HCT116 (cell line): Measurements from ENCODE around the gene MTHFD1L. TPM values are rescaled to one million over a fixed set of nuclear protein-coding genes. Genes with fewer than 3 reads are reported as not detected.

Source experiments
- ATAC-seq: fragments of 200-7000 bp; cut with Tn5 transposase; 2 replicates; pipeline ENCODE4 v1.9.1; 2020; ENCODE audit warnings: mild to moderate bottlenecking, moderate library complexity
- BruUV-seq: library from RNA; stranded (reverse); fragments of 400-500 nt; replicated peaks from 2 replicates; lab custom pipeline; 2021; lab: Mats Ljungman, UMichigan
- CTCF ChIA-PET: fragments of 300-600 bp; sonication (Branson Sonifier 250); formaldehyde crosslinking; loops from one replicate; lab custom pipeline; 2021; ENCODE audit warnings: antibody characterized with exemption; lab: Charles Lee
- POLR2A ChIA-PET: fragments of 300-600, 350-600 bp; sonication (Branson Sonifier 250); formaldehyde crosslinking; loops from one replicate; lab custom pipeline; 2021; ENCODE audit warnings: antibody characterized with exemption; lab: Charles Lee
- RAD21 ChIA-PET, 2 experiments: fragments of 300-600 bp; sonication (Branson Sonifier 250); formaldehyde crosslinking; loops; one replicate each; lab custom pipeline; 2023; ENCODE audit warnings: low total read pairs in 2 of 2; ENCODE audit not compliant: uncharacterized antibody in 2 of 2, unreplicated experiment in 2 of 2, low non-redundant PET in 1 of 2; lab: Charles Lee
- DNase-seq: peaks from one replicate; pipeline ENCODE4 v3.0.0-alpha.2; 2010; ENCODE audit warnings: low read depth, low spot score
- H2AFZ ChIP-seq: fragments of 200-600 bp; shearing (Covaris generic), sonication (generic); 2 replicates; pipeline ENCODE4 v1.6.1; 2017; ENCODE audit warnings: low read depth, mixed run types, mixed read lengths, antibody characterized with exemption, low read length; ENCODE audit not compliant: poor library complexity, severe bottlenecking
- H3K27ac ChIP-seq: 2 replicates; pipeline ENCODE4 v1.5.1; 2012; ENCODE audit warnings: low read depth, low read length
- H3K27me3 ChIP-seq: fragments of 200-600 bp; sonication (generic); 2 replicates; pipeline ENCODE4 v1.6.1; 2016; ENCODE audit warnings: mixed run types, low read length, mixed read lengths; ENCODE audit not compliant: insufficient read depth
- H3K36me3 ChIP-seq, 2 experiments: fragments of 200-500 bp in 1 of 2; fragments of 200-600 bp in 1 of 2; sonication (Bioruptor generic) in 1 of 2; sonication (generic) in 1 of 2; 2 replicates each; pipeline versions ENCODE4 v1.5.1 to v1.6.1; 2014 to 2016; ENCODE audit warnings: low read length in 2 of 2, inconsistent platforms in 1 of 2, mixed read lengths in 1 of 2, mixed run types in 1 of 2; ENCODE audit not compliant: insufficient read depth in 2 of 2, control insufficient read depth in 1 of 2
- H3K4me1 ChIP-seq, 2 experiments: fragments of 200-600 bp in 1 of 2; sonication (generic) in 1 of 2; 2 replicates each; pipeline versions ENCODE4 v1.5.1 to v1.6.1; 2012 to 2017; ENCODE audit warnings: low read length in 2 of 2, inconsistent platforms in 1 of 2, mild to moderate bottlenecking in 1 of 2, mixed read lengths in 1 of 2, mixed run types in 1 of 2, moderate library complexity in 1 of 2; ENCODE audit not compliant: insufficient read depth in 2 of 2, control insufficient read depth in 1 of 2
- H3K4me2 ChIP-seq: fragments of 200-600 bp; sonication (generic); 2 replicates; pipeline ENCODE4 v1.6.1; 2017; ENCODE audit warnings: mixed run types, low read length, mixed read lengths
- H3K4me3 ChIP-seq, 2 experiments: fragments of 200-600 bp in 1 of 2; sonication (generic) in 1 of 2; replicated peaks in 1 of 2; 2 replicates each; pipeline ENCODE4 v1.5.1; 2011 to 2016; ENCODE audit warnings: low read length in 2 of 2, control low read depth in 1 of 2, low read depth in 1 of 2, mild to moderate bottlenecking in 1 of 2, mixed read lengths in 1 of 2, mixed run types in 1 of 2
- H3K79me2 ChIP-seq: fragments of 200-600 bp; sonication (generic); 2 replicates; pipeline ENCODE4 v1.6.1; 2017; ENCODE audit warnings: mild to moderate bottlenecking, mixed run types, low read length, moderate library complexity, mixed read lengths; ENCODE audit not compliant: insufficient read depth
- H3K9ac ChIP-seq: fragments of 200-600 bp; sonication (generic); 2 replicates; pipeline ENCODE4 v1.6.1; 2016; ENCODE audit warnings: low read length, mixed read lengths
- H3K9me2 ChIP-seq: fragments of 200-600 bp; sonication (generic), shearing (Covaris generic); 2 replicates; pipeline ENCODE4 v1.6.1; 2017; ENCODE audit warnings: mixed run types, mild to moderate bottlenecking, moderate library complexity; ENCODE audit not compliant: insufficient read depth
- H3K9me3 ChIP-seq, 2 experiments: fragments of 200-500 bp in 1 of 2; fragments of 200-600 bp in 1 of 2; sonication (Bioruptor generic) in 1 of 2; sonication (generic) in 1 of 2; 2 replicates each; pipeline ENCODE4 v1.6.1; 2014 to 2017; ENCODE audit warnings: low read length in 2 of 2, mixed read lengths in 2 of 2, inconsistent platforms in 1 of 2, low read depth in 1 of 2, mild to moderate bottlenecking in 1 of 2, mixed run types in 1 of 2, moderate library complexity in 1 of 2; ENCODE audit not compliant: control insufficient read depth in 1 of 2, insufficient read depth in 1 of 2
- H4K20me1 ChIP-seq: fragments of 200-600 bp; sonication (generic), shearing (Covaris generic); 2 replicates; pipeline ENCODE4 v1.6.1; 2017; ENCODE audit warnings: mixed run types, mild to moderate bottlenecking, moderate library complexity; ENCODE audit not compliant: insufficient read depth
- ELF1 ChIP-seq: IDR thresholded peaks from 2 replicates; pipeline ENCODE4 v1.6.1; 2012; ENCODE audit warnings: low read depth, borderline replicate concordance
- FOSL1 ChIP-seq: IDR thresholded peaks from 2 replicates; pipeline ENCODE4 v1.6.1; 2012; ENCODE audit warnings: low read depth
- POLR2A ChIP-seq: IDR thresholded peaks from 2 replicates; pipeline ENCODE4 v1.7.0; 2011; ENCODE audit warnings: borderline replicate concordance; ENCODE audit not compliant: insufficient read depth, insufficient read length; ENCODE audit errors: extremely low read depth
- POLR2AphosphoS5 ChIP-seq: IDR thresholded peaks from 2 replicates; pipeline ENCODE4 v1.6.1; 2011; ENCODE audit warnings: mild to moderate bottlenecking, low read depth, low read length, moderate library complexity
- RAD21 ChIP-seq: IDR thresholded peaks from 2 replicates; pipeline ENCODE4 v1.6.1; 2012; ENCODE audit warnings: low read depth, mild to moderate bottlenecking
- SP1 ChIP-seq: IDR thresholded peaks from 2 replicates; pipeline ENCODE4 v1.6.1; 2012; ENCODE audit warnings: low read depth
- TCF7L2 ChIP-seq: IDR thresholded peaks from 2 replicates; pipeline ENCODE4 v1.7.0; 2011; ENCODE audit warnings: borderline replicate concordance, inconsistent platforms; ENCODE audit not compliant: insufficient read depth, insufficient read length; ENCODE audit errors: extremely low read depth
- ZBTB33 ChIP-seq: IDR thresholded peaks from 2 replicates; pipeline ENCODE4 v1.6.1; 2011; ENCODE audit warnings: mild to moderate bottlenecking, low read length, moderate library complexity; ENCODE audit not compliant: insufficient replicate concordance; ENCODE audit errors: extremely low read depth
- ZNF274 ChIP-seq: fragments of 200-500 bp; sonication (Bioruptor generic); IDR thresholded peaks from 2 replicates; pipeline ENCODE4 v1.6.1; 2014; ENCODE audit warnings: mild to moderate bottlenecking, low read depth, low read length, inconsistent platforms
- intact Hi-C: fragments of 100-400 bp; cut with micrococcal nuclease; formaldehyde crosslinking; loops from 2 replicates; pipeline ENCODE4 v1.10.0; 2022
- total RNA-seq: library from RNA; stranded (reverse); gene quantifications from one replicate; pipeline ENCODE4 v1.2.1, GENCODE V29; 2021; ENCODE audit not compliant: unreplicated experiment
- TF ChIP-seq, protein P1 (sequence below): IDR thresholded peaks from 2 replicates; pipeline ENCODE4 v1.6.1; 2012
- TF ChIP-seq, protein P2 (sequence below), 3 experiments: fragments of 200-600 bp in 1 of 3; sonication (generic) in 1 of 3; IDR thresholded peaks in 2 of 3; conservative IDR thresholded peaks in 1 of 3; 2 replicates each; pipeline ENCODE4 v1.5.1; 2012 to 2017; ENCODE audit warnings: low read depth in 2 of 3, low read length in 2 of 3, antibody characterized with exemption in 1 of 3, borderline replicate concordance in 1 of 3, control low read depth in 1 of 3, mild to moderate bottlenecking in 1 of 3, mixed read lengths in 1 of 3, mixed run types in 1 of 3, moderate library complexity in 1 of 3; ENCODE audit not compliant: insufficient read depth in 1 of 3

The MTHFD1L gene
- total RNA-seq, 1 experiment from 2014 or later = 127 TPM

DNA sequence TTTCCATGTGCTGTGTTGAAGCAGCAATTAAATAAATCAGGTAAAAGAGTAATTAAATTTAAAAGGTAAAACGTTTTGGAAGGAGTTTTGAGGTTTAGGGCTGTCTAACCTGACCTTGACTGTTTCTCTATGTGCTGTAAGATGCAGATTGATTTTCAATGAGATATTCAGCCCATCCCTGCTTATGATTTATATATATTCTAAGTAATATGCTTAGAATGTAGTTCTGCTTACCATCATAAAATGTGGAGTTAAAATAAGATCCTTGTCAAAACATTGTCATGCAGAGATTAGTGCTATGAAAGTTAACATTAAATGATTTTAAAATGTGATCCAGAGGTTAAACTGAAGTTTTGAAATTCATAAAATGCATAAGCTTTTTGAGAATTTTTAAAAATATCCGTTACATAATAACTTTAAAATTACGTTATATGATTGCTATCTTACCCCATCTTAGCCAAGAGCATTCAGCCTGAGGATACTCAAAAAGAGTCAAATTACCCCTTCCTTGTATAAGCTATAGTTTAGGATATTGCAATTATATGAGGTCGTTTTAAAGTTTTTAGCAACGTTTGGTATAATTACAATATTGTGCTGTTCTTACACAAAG lies 122.5 kb downstream of the MTHFD1L start:
- Histone ChIP-seq H4K20me1 (no peaks in the 10 kb centered on the region), H2AFZ (no peak overlapping the region), H3K9ac (no peak overlapping the region), H3K4me1 (peaks cover 0 to 6% of the 10 kb centered on the region in 2 experiments; a peak in 1 of 4 replicates), H3K36me3 (peaks cover 0 to 6% of the 10 kb centered on the region in 2 experiments; a peak in 1 of 4 replicates), H3K27ac (no peak overlapping the region), H3K9me3 (no peaks in the 10 kb centered on the region), H3K9me2 (no peaks in the 10 kb centered on the region), H3K4me2 (no peak overlapping the region), H3K27me3 (no peaks in the 10 kb centered on the region), H3K79me2 (no peaks in the 10 kb centered on the region), H3K4me3 (no peak overlapping the region)
- no TSS peak for BruUV-seq
- intact Hi-C loops = no loop called here
- no peak for TF ChIP-seq POLR2AphosphoS5
- TF ChIP-seq, protein P1, sequence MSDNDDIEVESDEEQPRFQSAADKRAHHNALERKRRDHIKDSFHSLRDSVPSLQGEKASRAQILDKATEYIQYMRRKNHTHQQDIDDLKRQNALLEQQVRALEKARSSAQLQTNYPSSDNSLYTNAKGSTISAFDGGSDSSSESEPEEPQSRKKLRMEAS = no peak
- TF ChIP-seq TCF7L2 = no peak
- TF ChIP-seq SP1 = no peak
- no peak for TF ChIP-seq FOSL1
- no peak for TF ChIP-seq ELF1
- TF ChIP-seq, protein P2, sequence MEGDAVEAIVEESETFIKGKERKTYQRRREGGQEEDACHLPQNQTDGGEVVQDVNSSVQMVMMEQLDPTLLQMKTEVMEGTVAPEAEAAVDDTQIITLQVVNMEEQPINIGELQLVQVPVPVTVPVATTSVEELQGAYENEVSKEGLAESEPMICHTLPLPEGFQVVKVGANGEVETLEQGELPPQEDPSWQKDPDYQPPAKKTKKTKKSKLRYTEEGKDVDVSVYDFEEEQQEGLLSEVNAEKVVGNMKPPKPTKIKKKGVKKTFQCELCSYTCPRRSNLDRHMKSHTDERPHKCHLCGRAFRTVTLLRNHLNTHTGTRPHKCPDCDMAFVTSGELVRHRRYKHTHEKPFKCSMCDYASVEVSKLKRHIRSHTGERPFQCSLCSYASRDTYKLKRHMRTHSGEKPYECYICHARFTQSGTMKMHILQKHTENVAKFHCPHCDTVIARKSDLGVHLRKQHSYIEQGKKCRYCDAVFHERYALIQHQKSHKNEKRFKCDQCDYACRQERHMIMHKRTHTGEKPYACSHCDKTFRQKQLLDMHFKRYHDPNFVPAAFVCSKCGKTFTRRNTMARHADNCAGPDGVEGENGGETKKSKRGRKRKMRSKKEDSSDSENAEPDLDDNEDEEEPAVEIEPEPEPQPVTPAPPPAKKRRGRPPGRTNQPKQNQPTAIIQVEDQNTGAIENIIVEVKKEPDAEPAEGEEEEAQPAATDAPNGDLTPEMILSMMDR (IDR thresholded peaks at IDR 0.05 in 2 of 3, conservative IDR thresholded peaks at IDR 0.05 in 1 of 3; ENCODE audit: borderline replicate concordance in 1 of 3, insufficient read depth in 1 of 3, low read depth in 2 of 3, low read length in 2 of 3) = no peak
- TF ChIP-seq ZNF274 = no peak
- TF ChIP-seq ZBTB33 = no peak
- no peak for TF ChIP-seq RAD21
- TF ChIP-seq POLR2A = no peak
- POLR2A ChIA-PET = no interaction called here
- RAD21 ChIA-PET = no interaction called here
- CTCF ChIA-PET = interaction anchor here (0.7 to 1.5 kb wide), 4 partner anchors 27 to 337 kb away, joined by 3 to 6 read pairs (median 4); no protein-coding TSS in a partner anchor
- no peak for ATAC-seq
- DNase-seq = no peak
